CD4-positive, alpha-beta T cell (primary cell): ENCODE results near the gene SCARB1. TPM values are rescaled to one million over a fixed set of nuclear protein-coding genes. Genes with fewer than 3 reads are reported as not detected.

Experiments
- ATAC-seq: fragments of 200-7000 bp; cut with Tn5 transposase; one replicate; pipeline ENCODE4 v1.10.0; 2022; ENCODE audit warnings: mild to moderate bottlenecking; ENCODE audit not compliant: poor library complexity
- CTCF ChIA-PET: fragments of 350-600 bp; sonication (Branson Sonifier 250); formaldehyde crosslinking; loops from one replicate; lab custom pipeline; 2021; ENCODE audit warnings: antibody characterized with exemption, inconsistent platforms; lab: Charles Lee
- POLR2A ChIA-PET: fragments of 350-600 bp; sonication (Branson Sonifier 250); formaldehyde crosslinking; loops from one replicate; lab custom pipeline; 2021; ENCODE audit warnings: antibody characterized with exemption, inconsistent platforms; lab: Charles Lee
- DNase-seq, 14 experiments: peaks; one replicate each; pipeline ENCODE4 v3.0.0-alpha.2; 2013 to 2020; ENCODE audit warnings: mixed read lengths in 2 of 14
- H3K27ac ChIP-seq, 2 donors: one replicate each; pipeline versions ENCODE4 v1.5.1 to v1.7.0; 2013; ENCODE audit warnings: low read length in 2 of 2, low read depth in 1 of 2, mild to moderate bottlenecking in 1 of 2
- H3K27me3 ChIP-seq, 2 experiments: 1 replicate in 1 of 2; 2 replicates in 1 of 2; pipeline versions ENCODE4 v1.6.1 to v1.7.0; 2013; ENCODE audit warnings: low read length in 2 of 2, control low read depth in 1 of 2, mild to moderate bottlenecking in 1 of 2, moderate library complexity in 1 of 2; ENCODE audit not compliant: insufficient read depth in 2 of 2, control insufficient read depth in 1 of 2
- H3K36me3 ChIP-seq: one replicate; pipeline ENCODE4 v1.6.1; 2013; ENCODE audit warnings: low read length, control low read depth; ENCODE audit not compliant: insufficient read depth
- H3K4me1 ChIP-seq: one replicate; pipeline ENCODE4 v1.6.1; 2013; ENCODE audit warnings: low read length, control low read depth; ENCODE audit not compliant: insufficient read depth
- H3K4me3 ChIP-seq: one replicate; pipeline ENCODE4 v1.5.1; 2013; ENCODE audit warnings: mild to moderate bottlenecking, low read length, moderate library complexity
- H3K9me3 ChIP-seq, 2 experiments: 1 replicate in 1 of 2; 2 replicates in 1 of 2; pipeline versions ENCODE4 v1.6.1 to v1.7.0; 2013; ENCODE audit warnings: low read length in 2 of 2, mild to moderate bottlenecking in 2 of 2, control low read depth in 1 of 2, moderate library complexity in 1 of 2; ENCODE audit not compliant: control insufficient read depth in 1 of 2, insufficient read depth in 1 of 2
- H3K27ac Mint-ChIP-seq: one replicate; pipeline ENCODE4 v1.8.0; 2020; ENCODE audit warnings: mixed read lengths
- H3K27me3 Mint-ChIP-seq: one replicate; pipeline ENCODE4 v1.8.0; 2021; ENCODE audit warnings: mixed read lengths
- H3K36me3 Mint-ChIP-seq: one replicate; pipeline ENCODE4 v1.8.0; 2021; ENCODE audit warnings: low read depth, mixed read lengths
- H3K4me1 Mint-ChIP-seq: one replicate; pipeline ENCODE4 v1.8.0; 2021; ENCODE audit warnings: low read depth, mixed read lengths
- H3K4me3 Mint-ChIP-seq: one replicate; pipeline ENCODE4 v1.8.0; 2020; ENCODE audit warnings: mild to moderate bottlenecking, mixed read lengths
- H3K9me3 Mint-ChIP-seq: one replicate; pipeline ENCODE4 v1.8.0; 2020; ENCODE audit warnings: mixed read lengths
- intact Hi-C, 2 experiments: fragments of 100-400 bp; cut with DNase I in 1 of 2; cut with micrococcal nuclease in 1 of 2; formaldehyde crosslinking; loops; one replicate each; pipeline versions ENCODE4 v1.15.1 to v1.9.0; 2023 to 2025; cut with DNase I, micrococcal nuclease
- total RNA-seq, 174 experiments: library from RNA in 2 of 174; stranded (reverse) in 2 of 174; gene quantifications; one replicate each; pipeline ENCODE4 v1.2.3 and lab custom pipeline; 2021 to 2026
- TF ChIP-seq, protein P1 (sequence below): fragments of 200-600 bp; IDR thresholded peaks from one replicate; pipeline ENCODE4 v1.8.0; 2022; ENCODE audit warnings: antibody characterized with exemption, mild to moderate bottlenecking

SCARB1 gene
- total RNA-seq, 2 experiments from 2014 or later, result 2.3 to 3.7 TPM

DNA sequence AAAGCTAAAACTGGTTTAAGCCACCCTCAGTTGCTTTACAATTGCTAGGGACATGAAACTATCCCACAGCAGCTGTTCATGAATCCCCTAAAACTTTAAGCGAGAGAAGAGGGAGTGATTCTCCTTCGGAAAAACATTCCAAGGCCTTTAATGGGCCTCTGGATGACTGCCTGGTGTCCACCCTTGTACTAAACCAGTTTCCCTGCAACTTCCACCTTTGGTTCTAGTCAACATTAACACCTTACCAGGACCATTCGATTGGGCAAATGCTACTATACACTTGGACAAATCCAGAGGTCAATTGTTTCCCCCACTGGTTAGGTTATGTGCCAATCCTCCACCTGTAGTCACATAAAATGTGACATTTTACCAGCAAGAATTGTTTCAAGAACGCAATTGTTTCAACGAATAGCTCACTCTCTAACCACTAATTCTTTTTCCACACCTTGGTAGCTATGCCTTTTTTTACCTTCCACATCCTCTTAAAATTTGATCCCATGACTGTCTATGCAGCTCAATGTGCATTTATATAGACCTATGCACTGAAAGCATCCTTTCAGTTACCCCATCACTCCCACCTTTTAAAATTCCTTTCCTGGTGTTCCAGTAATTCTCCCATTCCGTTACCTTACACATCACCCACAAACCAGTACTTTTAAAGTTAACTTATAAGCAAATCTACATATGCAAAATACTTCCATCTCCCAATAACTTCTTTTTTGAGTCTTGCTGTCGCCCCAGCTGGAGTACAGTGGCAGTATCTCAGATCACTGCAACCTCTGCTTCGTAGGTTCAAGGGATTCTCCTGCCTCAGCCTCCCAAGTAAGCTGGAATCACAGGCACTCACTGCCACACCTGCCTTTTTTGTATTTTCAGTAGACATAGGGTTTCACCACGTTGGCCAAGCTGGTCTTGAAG lies 47.2 kb upstream of the SCARB1 start:
- Mint-ChIP-seq H3K4me1 (peaks cover 59% of the 10 kb centered on the region), H3K9me3 (peaks cover 3% of the 10 kb centered on the region), H3K4me3 (peak overlapping the region; percentile 77), H3K36me3 (peaks cover 48% of the 10 kb centered on the region), H3K27ac (peak overlapping the region; percentile 69), H3K27me3 (peaks cover 11% of the 10 kb centered on the region)
- ATAC-seq (no peak), DNase-seq (peak in 2 of 14 experiments; percentile 33 to 35)
- Histone ChIP-seq H3K27ac (no peak overlapping the region), H3K27me3 (no peaks in the 10 kb centered on the region), H3K9me3 (no peaks in the 10 kb centered on the region), H3K4me3 (no peak overlapping the region), H3K36me3 (peaks cover 27% of the 10 kb centered on the region), H3K4me1 (peaks cover 38% of the 10 kb centered on the region)
- ChIA-PET CTCF (interaction anchor here (0.9 to 2.3 kb wide), 4 partner anchors 9 to 30 kb away, joined by 3 to 16 read pairs (median 6); no protein-coding TSS in a partner anchor), POLR2A (interaction anchor here (1.0 to 4.4 kb wide), 9 partner anchors 8 to 343 kb away, joined by 3 to 57 read pairs (median 6); partner anchors contain the start of gene BRI3BP)
- intact Hi-C loops, result no loop called here
- TF ChIP-seq, protein P1, sequence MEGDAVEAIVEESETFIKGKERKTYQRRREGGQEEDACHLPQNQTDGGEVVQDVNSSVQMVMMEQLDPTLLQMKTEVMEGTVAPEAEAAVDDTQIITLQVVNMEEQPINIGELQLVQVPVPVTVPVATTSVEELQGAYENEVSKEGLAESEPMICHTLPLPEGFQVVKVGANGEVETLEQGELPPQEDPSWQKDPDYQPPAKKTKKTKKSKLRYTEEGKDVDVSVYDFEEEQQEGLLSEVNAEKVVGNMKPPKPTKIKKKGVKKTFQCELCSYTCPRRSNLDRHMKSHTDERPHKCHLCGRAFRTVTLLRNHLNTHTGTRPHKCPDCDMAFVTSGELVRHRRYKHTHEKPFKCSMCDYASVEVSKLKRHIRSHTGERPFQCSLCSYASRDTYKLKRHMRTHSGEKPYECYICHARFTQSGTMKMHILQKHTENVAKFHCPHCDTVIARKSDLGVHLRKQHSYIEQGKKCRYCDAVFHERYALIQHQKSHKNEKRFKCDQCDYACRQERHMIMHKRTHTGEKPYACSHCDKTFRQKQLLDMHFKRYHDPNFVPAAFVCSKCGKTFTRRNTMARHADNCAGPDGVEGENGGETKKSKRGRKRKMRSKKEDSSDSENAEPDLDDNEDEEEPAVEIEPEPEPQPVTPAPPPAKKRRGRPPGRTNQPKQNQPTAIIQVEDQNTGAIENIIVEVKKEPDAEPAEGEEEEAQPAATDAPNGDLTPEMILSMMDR, result no peak

DNA sequence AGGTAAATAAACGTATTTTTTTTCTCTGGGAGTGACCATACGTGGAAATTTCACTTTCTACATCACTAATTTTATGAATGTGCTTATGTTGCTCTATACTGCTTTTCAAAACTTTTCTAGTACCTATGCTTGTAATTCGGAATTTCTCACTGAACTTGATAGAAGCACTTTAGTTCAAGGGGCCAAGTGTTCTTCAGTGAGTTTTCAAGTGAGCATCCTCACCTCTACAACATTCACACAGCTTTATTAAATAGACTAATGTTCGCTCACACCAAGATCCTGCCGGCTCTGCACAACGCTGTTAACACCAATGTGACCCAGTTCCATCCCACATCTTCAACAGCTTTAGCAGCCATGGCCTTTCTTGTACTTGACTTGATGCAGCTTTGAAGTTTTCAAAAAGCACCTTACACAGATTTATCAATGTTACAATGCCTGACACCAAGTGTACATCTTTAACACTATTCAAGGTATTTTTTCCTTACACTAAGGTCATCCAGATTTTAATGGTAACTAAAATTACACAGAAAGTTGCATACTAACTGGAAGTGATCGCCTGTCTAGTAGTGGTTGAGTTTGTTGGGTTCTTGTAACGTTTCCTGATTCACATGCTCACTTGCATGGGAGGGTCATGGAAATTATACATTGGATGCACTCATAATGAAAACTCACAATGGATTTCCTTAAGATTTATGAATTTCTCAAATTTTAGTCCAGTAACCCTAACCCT lies 46.3 kb upstream of the SCARB1 start:
- H3K27ac ChIP-seq, result no peak overlapping the region
- peaks cover 11% of the 10 kb centered on the region for H3K27me3 Mint-ChIP-seq
- ChIA-PET CTCF (interaction anchor here (0.9 to 2.3 kb wide), 3 partner anchors 9 to 30 kb away, joined by 3 to 16 read pairs (median 8); no protein-coding TSS in a partner anchor), POLR2A (interaction anchor here (1.2 to 4.4 kb wide), 9 partner anchors 9 to 342 kb away, joined by 3 to 57 read pairs (median 6); partner anchors contain the start of gene BRI3BP)
- H3K9me3 ChIP-seq, result no peaks in the 10 kb centered on the region
- peaks cover 33% of the 10 kb centered on the region for H3K4me1 ChIP-seq
- peaks cover 51% of the 10 kb centered on the region for H3K4me1 Mint-ChIP-seq
- no peak overlapping the region for H3K4me3 ChIP-seq
- intact Hi-C loops, result loop anchor here in 1 of 2 experiments (5.0 kb wide), 1 partner anchor 77 kb away; the partner anchor contains the start of gene DHX37
- TF ChIP-seq, protein P1, result no peak
- H3K9me3 Mint-ChIP-seq, result peaks cover 3% of the 10 kb centered on the region
- ATAC-seq (no peak), DNase-seq (peak in 1 of 14 experiments; percentile 10)
- peaks cover 48% of the 10 kb centered on the region for H3K36me3 Mint-ChIP-seq
- H3K27me3 ChIP-seq, result no peaks in the 10 kb centered on the region
- H3K36me3 ChIP-seq, result peaks cover 27% of the 10 kb centered on the region
- H3K27ac Mint-ChIP-seq, result peak overlapping the region; percentile 69
- peak overlapping the region; percentile 77 for H3K4me3 Mint-ChIP-seq
